Neural cell (in vitro differentiated cells): ENCODE measurements around the gene AGFG1. TPM values are rescaled to one million over a fixed set of nuclear protein-coding genes. Genes with fewer than 3 reads are reported as not detected.

Source experiments
- H2AFZ ChIP-seq: fragments of 200-600, 300-800 bp; sonication (generic), shearing (Covaris generic); 2 replicates; pipeline ENCODE4 v1.6.0; 2014; ENCODE audit warnings: low read depth, mild to moderate bottlenecking, antibody characterized with exemption, low read length, moderate library complexity
- H3F3A ChIP-seq: fragments of 200-600 bp; shearing (Covaris generic); 2 replicates; pipeline ENCODE4 v1.6.1; 2016; ENCODE audit warnings: mild to moderate bottlenecking, moderate library complexity, mixed read lengths, antibody characterized with exemption, low read length; ENCODE audit not compliant: insufficient read depth, poor library complexity, severe bottlenecking
- H3K27ac ChIP-seq: fragments of 200-600, 300-800 bp; sonication (generic), shearing (Covaris generic); 2 replicates; pipeline ENCODE4 v1.5.1; 2014; ENCODE audit warnings: mild to moderate bottlenecking, low read length, moderate library complexity
- H3K27me3 ChIP-seq: fragments of 300-800, 200-600 bp; sonication (generic), shearing (Covaris generic); 2 replicates; pipeline ENCODE4 v1.6.0; 2014; ENCODE audit warnings: mild to moderate bottlenecking, low read depth, low read length, moderate library complexity; ENCODE audit not compliant: insufficient read depth
- H3K36me3 ChIP-seq: fragments of 300-800, 200-600 bp; sonication (generic), shearing (Covaris generic); 2 replicates; pipeline ENCODE4 v1.5.1; 2014; ENCODE audit warnings: mild to moderate bottlenecking, antibody characterized with exemption, low read length, moderate library complexity; ENCODE audit not compliant: insufficient read depth
- H3K4me2 ChIP-seq: fragments of 300-800, 200-600 bp; sonication (generic), shearing (Covaris generic); 2 replicates; pipeline ENCODE4 v1.6.0; 2014; ENCODE audit warnings: mild to moderate bottlenecking, low read length
- H3K4me3 ChIP-seq: fragments of 300-800, 200-600 bp; sonication (generic), shearing (Covaris generic); 2 replicates; pipeline ENCODE4 v1.5.1; 2014; ENCODE audit warnings: mild to moderate bottlenecking, low read length, moderate library complexity
- H3K79me2 ChIP-seq: fragments of 200-600 bp; shearing (Covaris generic); replicated peaks from 2 replicates; pipeline ENCODE4 v1.6.0; 2014; ENCODE audit warnings: mild to moderate bottlenecking, low read length, moderate library complexity; ENCODE audit not compliant: insufficient read depth
- H3K9ac ChIP-seq: fragments of 300-800, 200-600 bp; sonication (generic), shearing (Covaris generic); 2 replicates; pipeline ENCODE4 v1.6.1; 2016; ENCODE audit warnings: mild to moderate bottlenecking, low read length, mixed read lengths
- H3K9me2 ChIP-seq: fragments of 200-600 bp; shearing (Covaris generic); 2 replicates; pipeline ENCODE4 v1.6.1; 2016; ENCODE audit warnings: mild to moderate bottlenecking, low read length, mixed read lengths; ENCODE audit not compliant: insufficient read depth
- H3K9me3 ChIP-seq: fragments of 200-600, 300-800 bp; sonication (generic), shearing (Covaris generic); 2 replicates; pipeline ENCODE4 v1.6.1; 2016; ENCODE audit warnings: mild to moderate bottlenecking, mixed run types, low read length, moderate library complexity, mixed read lengths
- H4K20me1 ChIP-seq: fragments of 200-600 bp; shearing (Covaris generic); 2 replicates; pipeline ENCODE4 v1.6.1; 2016; ENCODE audit warnings: mild to moderate bottlenecking, mixed run types; ENCODE audit not compliant: insufficient read depth
- EP300 ChIP-seq: fragments of 450-650 bp; conservative IDR thresholded peaks from 2 replicates; pipeline ENCODE4 v1.6.1; 2014; ENCODE audit warnings: antibody characterized with exemption, mild to moderate bottlenecking, moderate library complexity; ENCODE audit not compliant: poor library complexity, severe bottlenecking
- EZH2 ChIP-seq: fragments of 200-600, 300-800 bp; shearing (Covaris generic), sonication (generic); IDR thresholded peaks from 2 replicates; pipeline ENCODE4 v1.6.1; 2014; ENCODE audit warnings: antibody characterized with exemption, low read length, borderline replicate concordance, mild to moderate bottlenecking; ENCODE audit not compliant: insufficient read depth, poor library complexity, severe bottlenecking
- MXI1 ChIP-seq: fragments of 450-650 bp; conservative IDR thresholded peaks from 2 replicates; pipeline ENCODE4 v1.6.1; 2014; ENCODE audit warnings: antibody characterized with exemption, mild to moderate bottlenecking; ENCODE audit not compliant: poor library complexity, severe bottlenecking
- POLR2AphosphoS5 ChIP-seq: IDR thresholded peaks from 2 replicates; pipeline ENCODE4 v1.6.1; 2012
- RAD21 ChIP-seq: fragments of 450-650 bp; conservative IDR thresholded peaks from 2 replicates; pipeline ENCODE4 v1.6.1; 2014; ENCODE audit warnings: antibody characterized with exemption, mild to moderate bottlenecking, moderate library complexity
- SMC3 ChIP-seq: fragments of 450-650 bp; conservative IDR thresholded peaks from 2 replicates; pipeline ENCODE4 v1.6.1; 2014; ENCODE audit warnings: antibody characterized with exemption, mild to moderate bottlenecking, moderate library complexity; ENCODE audit not compliant: poor library complexity
- TAF1 ChIP-seq: IDR thresholded peaks from 2 replicates; pipeline ENCODE4 v1.6.1; 2012; ENCODE audit warnings: low read depth
- polyA plus RNA-seq: library from polyadenylated mRNA; depleted of rRNA; stranded (reverse); fragments of >200 nt; gene quantifications from 2 replicates; pipeline ENCODE4 v1.2.3, GENCODE V29; 2014
- TF ChIP-seq, protein P1 (sequence below): IDR thresholded peaks from 2 replicates; pipeline ENCODE4 v1.6.1; 2012; ENCODE audit warnings: borderline replicate concordance
- TF ChIP-seq, protein P2 (sequence below): fragments of 450-650 bp; IDR thresholded peaks from 2 replicates; pipeline ENCODE4 v1.5.1; 2014; ENCODE audit warnings: antibody characterized with exemption, mild to moderate bottlenecking, moderate library complexity; ENCODE audit not compliant: poor library complexity, severe bottlenecking

The AGFG1 gene
- polyA plus RNA-seq, 1 donor from 2014 or later, result 106 TPM

DNA sequence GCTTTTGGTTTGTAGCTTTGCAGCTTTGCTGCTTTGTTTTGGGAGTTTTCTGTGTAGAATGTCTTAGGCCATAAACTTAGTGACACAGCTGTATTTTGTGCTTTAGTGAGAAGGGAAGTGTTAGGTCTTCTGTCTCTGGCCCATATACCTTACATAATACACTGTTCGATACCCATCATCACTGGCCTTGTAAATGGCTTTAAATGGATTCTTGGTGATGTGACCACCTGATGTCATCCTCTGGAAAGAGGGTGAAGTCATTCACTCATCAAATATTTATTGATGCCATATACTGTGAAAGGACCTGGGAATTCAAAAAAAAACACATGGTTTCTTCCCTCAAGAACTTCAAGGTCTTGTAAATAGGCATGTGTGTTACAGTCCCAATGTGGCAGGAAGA is 107.8 kb downstream of the AGFG1 start:
- Histone ChIP-seq H3K4me3 (no peak overlapping the region), H3K9me2 (no peaks in the 10 kb centered on the region), H3K36me3 (no peaks in the 10 kb centered on the region), H3K9ac (no peak overlapping the region), H3K27me3 (no peaks in the 10 kb centered on the region), H3K79me2 (no peaks in the 10 kb centered on the region), H4K20me1 (no peaks in the 10 kb centered on the region), H3F3A (no peaks in the 10 kb centered on the region), H3K4me2 (no peak overlapping the region), H3K9me3 (no peaks in the 10 kb centered on the region), H2AFZ (no peak overlapping the region), H3K27ac (no peak overlapping the region)
- no peak for TF ChIP-seq TAF1
- no peak for TF ChIP-seq SMC3
- no peak for TF ChIP-seq POLR2AphosphoS5
- TF ChIP-seq, protein P1, sequence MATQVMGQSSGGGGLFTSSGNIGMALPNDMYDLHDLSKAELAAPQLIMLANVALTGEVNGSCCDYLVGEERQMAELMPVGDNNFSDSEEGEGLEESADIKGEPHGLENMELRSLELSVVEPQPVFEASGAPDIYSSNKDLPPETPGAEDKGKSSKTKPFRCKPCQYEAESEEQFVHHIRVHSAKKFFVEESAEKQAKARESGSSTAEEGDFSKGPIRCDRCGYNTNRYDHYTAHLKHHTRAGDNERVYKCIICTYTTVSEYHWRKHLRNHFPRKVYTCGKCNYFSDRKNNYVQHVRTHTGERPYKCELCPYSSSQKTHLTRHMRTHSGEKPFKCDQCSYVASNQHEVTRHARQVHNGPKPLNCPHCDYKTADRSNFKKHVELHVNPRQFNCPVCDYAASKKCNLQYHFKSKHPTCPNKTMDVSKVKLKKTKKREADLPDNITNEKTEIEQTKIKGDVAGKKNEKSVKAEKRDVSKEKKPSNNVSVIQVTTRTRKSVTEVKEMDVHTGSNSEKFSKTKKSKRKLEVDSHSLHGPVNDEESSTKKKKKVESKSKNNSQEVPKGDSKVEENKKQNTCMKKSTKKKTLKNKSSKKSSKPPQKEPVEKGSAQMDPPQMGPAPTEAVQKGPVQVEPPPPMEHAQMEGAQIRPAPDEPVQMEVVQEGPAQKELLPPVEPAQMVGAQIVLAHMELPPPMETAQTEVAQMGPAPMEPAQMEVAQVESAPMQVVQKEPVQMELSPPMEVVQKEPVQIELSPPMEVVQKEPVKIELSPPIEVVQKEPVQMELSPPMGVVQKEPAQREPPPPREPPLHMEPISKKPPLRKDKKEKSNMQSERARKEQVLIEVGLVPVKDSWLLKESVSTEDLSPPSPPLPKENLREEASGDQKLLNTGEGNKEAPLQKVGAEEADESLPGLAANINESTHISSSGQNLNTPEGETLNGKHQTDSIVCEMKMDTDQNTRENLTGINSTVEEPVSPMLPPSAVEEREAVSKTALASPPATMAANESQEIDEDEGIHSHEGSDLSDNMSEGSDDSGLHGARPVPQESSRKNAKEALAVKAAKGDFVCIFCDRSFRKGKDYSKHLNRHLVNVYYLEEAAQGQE, result no peak
- TF ChIP-seq, protein P2, sequence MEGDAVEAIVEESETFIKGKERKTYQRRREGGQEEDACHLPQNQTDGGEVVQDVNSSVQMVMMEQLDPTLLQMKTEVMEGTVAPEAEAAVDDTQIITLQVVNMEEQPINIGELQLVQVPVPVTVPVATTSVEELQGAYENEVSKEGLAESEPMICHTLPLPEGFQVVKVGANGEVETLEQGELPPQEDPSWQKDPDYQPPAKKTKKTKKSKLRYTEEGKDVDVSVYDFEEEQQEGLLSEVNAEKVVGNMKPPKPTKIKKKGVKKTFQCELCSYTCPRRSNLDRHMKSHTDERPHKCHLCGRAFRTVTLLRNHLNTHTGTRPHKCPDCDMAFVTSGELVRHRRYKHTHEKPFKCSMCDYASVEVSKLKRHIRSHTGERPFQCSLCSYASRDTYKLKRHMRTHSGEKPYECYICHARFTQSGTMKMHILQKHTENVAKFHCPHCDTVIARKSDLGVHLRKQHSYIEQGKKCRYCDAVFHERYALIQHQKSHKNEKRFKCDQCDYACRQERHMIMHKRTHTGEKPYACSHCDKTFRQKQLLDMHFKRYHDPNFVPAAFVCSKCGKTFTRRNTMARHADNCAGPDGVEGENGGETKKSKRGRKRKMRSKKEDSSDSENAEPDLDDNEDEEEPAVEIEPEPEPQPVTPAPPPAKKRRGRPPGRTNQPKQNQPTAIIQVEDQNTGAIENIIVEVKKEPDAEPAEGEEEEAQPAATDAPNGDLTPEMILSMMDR, result no peak
- TF ChIP-seq MXI1, result no peak
- no peak for TF ChIP-seq RAD21
- no peak for TF ChIP-seq EP300

DNA sequence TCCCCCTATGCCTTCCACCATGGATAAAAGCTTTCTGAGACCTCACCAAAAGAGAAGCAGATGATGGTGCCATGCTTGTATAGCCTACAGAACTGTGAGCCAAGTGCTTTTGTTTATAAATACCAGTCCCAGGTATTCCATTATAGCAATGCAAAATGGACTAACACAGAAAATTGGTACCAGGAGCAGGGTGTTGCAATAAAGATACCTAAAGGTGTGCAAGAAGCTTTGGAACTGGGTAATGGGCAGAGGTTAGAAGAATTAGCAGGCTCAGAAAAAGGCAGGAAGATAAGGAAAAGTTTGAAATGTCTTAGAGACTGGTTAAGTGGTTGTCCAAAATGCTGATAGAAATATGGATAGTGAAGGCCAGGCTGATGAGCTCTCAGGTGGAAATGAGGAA is 110.4 kb downstream of the AGFG1 start:
- Histone ChIP-seq H4K20me1 (no peaks in the 10 kb centered on the region), H3K4me2 (no peak overlapping the region), H3F3A (no peaks in the 10 kb centered on the region), H3K27ac (no peak overlapping the region), H3K27me3 (no peaks in the 10 kb centered on the region), H3K4me3 (no peak overlapping the region), H3K36me3 (no peaks in the 10 kb centered on the region), H3K9me2 (no peaks in the 10 kb centered on the region), H3K9ac (no peak overlapping the region), H3K79me2 (no peaks in the 10 kb centered on the region), H3K9me3 (no peaks in the 10 kb centered on the region), H2AFZ (no peak overlapping the region)
- TF ChIP-seq EP300 (no peak), EZH2 (no peak), TAF1 (no peak), POLR2AphosphoS5 (no peak), RAD21 (no peak), MXI1 (no peak), SMC3 (no peak)
- TF ChIP-seq, protein P1, result no peak
- TF ChIP-seq, protein P2, result no peak
